Endothelial cell of umbilical vein (primary cell): Measurements from ENCODE around the gene FANK1.

Source experiments
- EZH2 ChIP-seq: IDR thresholded peaks from 2 replicates; pipeline ENCODE4 v1.6.1; 2012; ENCODE audit warnings: borderline replicate concordance, low read depth, mild to moderate bottlenecking, moderate library complexity, low read length, inconsistent platforms; ENCODE audit not compliant: severe bottlenecking
- FOS ChIP-seq: IDR thresholded peaks from 2 replicates; pipeline ENCODE4 v1.6.1; 2011; ENCODE audit warnings: mild to moderate bottlenecking, low read length, moderate library complexity, borderline replicate concordance; ENCODE audit not compliant: insufficient read depth
- MYC ChIP-seq: IDR thresholded peaks from one replicate; pipeline ENCODE4 v1.6.1; 2011; ENCODE audit warnings: mild to moderate bottlenecking, low read depth, low read length
- POLR2A ChIP-seq: IDR thresholded peaks from 2 replicates; pipeline ENCODE4 v1.6.1; 2012; ENCODE audit warnings: low read depth, mild to moderate bottlenecking, control low read depth, low read length
- POLR2AphosphoS5 ChIP-seq: IDR thresholded peaks from 2 replicates; pipeline ENCODE4 v1.6.1; 2012; ENCODE audit warnings: low read depth, mild to moderate bottlenecking, control low read depth, low read length, moderate library complexity; ENCODE audit not compliant: insufficient read depth
- TF ChIP-seq, protein P1 (sequence below), 2 donors: IDR thresholded peaks; 1 replicate in 1 of 2; 2 replicates in 1 of 2; pipeline ENCODE4 v1.5.1; 2011; ENCODE audit warnings: low read length in 2 of 2, mild to moderate bottlenecking in 2 of 2, moderate library complexity in 2 of 2, control low read depth in 1 of 2, inconsistent platforms in 1 of 2, low read depth in 1 of 2; ENCODE audit not compliant: insufficient read depth in 1 of 2; ENCODE audit errors: extremely low read depth in 1 of 2
- TF ChIP-seq, protein P2 (sequence below): IDR thresholded peaks from 2 replicates; pipeline ENCODE4 v1.6.1; 2011; ENCODE audit not compliant: insufficient read depth, insufficient read length

DNA sequence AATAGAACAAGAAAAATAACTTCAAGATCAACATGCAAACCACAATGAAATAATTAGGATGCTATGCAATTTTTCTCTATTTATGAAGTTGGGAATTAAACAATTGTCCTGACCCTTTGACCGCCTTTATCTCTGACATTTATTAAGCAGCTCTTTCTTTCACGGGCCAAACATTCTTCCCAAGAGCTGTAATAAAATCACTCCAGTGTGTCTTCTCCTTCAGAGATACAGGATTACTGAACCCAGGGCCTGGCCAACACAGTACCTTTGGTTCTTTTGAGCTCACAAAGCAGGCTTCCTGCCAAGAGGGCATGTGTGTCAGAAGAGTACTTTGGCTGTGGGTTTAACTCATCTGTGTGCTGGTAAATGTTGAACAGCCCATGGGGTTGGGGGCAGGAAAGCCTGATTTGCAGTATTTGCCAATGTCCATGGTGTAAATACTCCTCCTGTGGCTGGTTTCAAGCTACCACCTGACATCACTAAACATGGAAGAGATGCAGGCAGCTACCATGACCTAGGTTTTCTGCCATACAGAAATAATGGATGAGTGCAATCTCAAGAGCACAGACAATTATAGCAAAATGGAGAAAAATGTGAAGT lies 121.7 kb downstream of the FANK1 start:
- TF ChIP-seq, protein P1, sequence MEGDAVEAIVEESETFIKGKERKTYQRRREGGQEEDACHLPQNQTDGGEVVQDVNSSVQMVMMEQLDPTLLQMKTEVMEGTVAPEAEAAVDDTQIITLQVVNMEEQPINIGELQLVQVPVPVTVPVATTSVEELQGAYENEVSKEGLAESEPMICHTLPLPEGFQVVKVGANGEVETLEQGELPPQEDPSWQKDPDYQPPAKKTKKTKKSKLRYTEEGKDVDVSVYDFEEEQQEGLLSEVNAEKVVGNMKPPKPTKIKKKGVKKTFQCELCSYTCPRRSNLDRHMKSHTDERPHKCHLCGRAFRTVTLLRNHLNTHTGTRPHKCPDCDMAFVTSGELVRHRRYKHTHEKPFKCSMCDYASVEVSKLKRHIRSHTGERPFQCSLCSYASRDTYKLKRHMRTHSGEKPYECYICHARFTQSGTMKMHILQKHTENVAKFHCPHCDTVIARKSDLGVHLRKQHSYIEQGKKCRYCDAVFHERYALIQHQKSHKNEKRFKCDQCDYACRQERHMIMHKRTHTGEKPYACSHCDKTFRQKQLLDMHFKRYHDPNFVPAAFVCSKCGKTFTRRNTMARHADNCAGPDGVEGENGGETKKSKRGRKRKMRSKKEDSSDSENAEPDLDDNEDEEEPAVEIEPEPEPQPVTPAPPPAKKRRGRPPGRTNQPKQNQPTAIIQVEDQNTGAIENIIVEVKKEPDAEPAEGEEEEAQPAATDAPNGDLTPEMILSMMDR (IDR thresholded peaks at IDR 0.05; ENCODE audit: extremely low read depth in 1 of 2, insufficient read depth in 1 of 2, low read depth in 1 of 2, low read length in 2 of 2) = no peak
- TF ChIP-seq, protein P2, sequence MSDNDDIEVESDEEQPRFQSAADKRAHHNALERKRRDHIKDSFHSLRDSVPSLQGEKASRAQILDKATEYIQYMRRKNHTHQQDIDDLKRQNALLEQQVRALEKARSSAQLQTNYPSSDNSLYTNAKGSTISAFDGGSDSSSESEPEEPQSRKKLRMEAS = no peak
- TF ChIP-seq POLR2A = no peak
- no peak for TF ChIP-seq POLR2AphosphoS5
- TF ChIP-seq FOS = no peak
- no peak for TF ChIP-seq EZH2
- no peak for TF ChIP-seq MYC
